Gastrocnemius medialis (tissue), 4 donors: Measurements from ENCODE around the gene FPGS.

Experiments
- POLR2A ChIP-seq, 2 donors: fragments of 450-650 bp; IDR thresholded peaks; one replicate each; pipeline ENCODE4 v1.6.1; 2017; ENCODE audit warnings: antibody characterized with exemption in 2 of 2, mild to moderate bottlenecking in 2 of 2, moderate library complexity in 2 of 2
- TF ChIP-seq, protein P1 (sequence below), 5 experiments: fragments of 450-650 bp in 3 of 5; fragments of 200-600 bp in 2 of 5; sonication (generic) in 2 of 5; IDR thresholded peaks in 4 of 5; conservative IDR thresholded peaks in 1 of 5; 1 replicate in 4 of 5; 2 replicates in 1 of 5; pipeline ENCODE4 v1.5.1; 2016 to 2019; ENCODE audit warnings: antibody characterized with exemption in 5 of 5, mild to moderate bottlenecking in 3 of 5, moderate library complexity in 3 of 5

DNA sequence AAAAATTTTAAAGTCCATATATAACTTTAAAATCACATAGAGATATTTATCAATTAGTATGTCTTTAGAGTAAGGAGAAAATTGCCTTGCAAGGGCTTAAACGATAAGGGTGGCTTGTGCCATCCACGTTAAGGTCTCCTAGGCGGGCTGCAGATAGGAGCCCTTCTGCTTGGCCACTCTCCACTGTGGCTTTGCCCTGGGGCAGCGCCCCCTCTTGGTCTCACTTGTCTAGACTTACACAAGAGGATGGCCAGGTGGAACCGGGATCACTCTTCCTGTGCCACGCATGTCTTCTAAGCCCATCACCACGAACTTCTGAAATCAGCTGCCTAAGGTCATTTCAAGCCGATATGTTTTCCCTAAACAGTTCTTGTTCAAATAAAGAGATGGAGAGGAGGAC is 2.9 kb downstream of the FPGS start:
- TF ChIP-seq, protein P1, sequence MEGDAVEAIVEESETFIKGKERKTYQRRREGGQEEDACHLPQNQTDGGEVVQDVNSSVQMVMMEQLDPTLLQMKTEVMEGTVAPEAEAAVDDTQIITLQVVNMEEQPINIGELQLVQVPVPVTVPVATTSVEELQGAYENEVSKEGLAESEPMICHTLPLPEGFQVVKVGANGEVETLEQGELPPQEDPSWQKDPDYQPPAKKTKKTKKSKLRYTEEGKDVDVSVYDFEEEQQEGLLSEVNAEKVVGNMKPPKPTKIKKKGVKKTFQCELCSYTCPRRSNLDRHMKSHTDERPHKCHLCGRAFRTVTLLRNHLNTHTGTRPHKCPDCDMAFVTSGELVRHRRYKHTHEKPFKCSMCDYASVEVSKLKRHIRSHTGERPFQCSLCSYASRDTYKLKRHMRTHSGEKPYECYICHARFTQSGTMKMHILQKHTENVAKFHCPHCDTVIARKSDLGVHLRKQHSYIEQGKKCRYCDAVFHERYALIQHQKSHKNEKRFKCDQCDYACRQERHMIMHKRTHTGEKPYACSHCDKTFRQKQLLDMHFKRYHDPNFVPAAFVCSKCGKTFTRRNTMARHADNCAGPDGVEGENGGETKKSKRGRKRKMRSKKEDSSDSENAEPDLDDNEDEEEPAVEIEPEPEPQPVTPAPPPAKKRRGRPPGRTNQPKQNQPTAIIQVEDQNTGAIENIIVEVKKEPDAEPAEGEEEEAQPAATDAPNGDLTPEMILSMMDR (IDR thresholded peaks at IDR 0.05 in 4 of 5, conservative IDR thresholded peaks at IDR 0.05 in 1 of 5): peak in 1 of 5 experiments; percentile 16
- TF ChIP-seq POLR2A (IDR thresholded peaks at IDR 0.05): no peak
